Measurements from ENCODE around the gene CALD1.
"Not testable (repeated sequence)": the region's sequence is repeated elsewhere in the genome, so short reads cannot be mapped to it uniquely, and the experiment has no call there.

The CALD1 gene

GRCh38 chr7:134940729-134941128 is 161.3 kb downstream of the CALD1 start:
- DNase-seq (ENCODE audit: low read depth, low spot score) = no peak
- H3K27ac ChIP-seq = peak overlapping the region; percentile 27

GRCh38 chr7:134941185-134941900 is 161.9 kb downstream of the CALD1 start:
- DNase-seq (ENCODE audit: low read depth, low spot score) = peak; percentile 73
- peak overlapping the region; percentile 27 for H3K27ac ChIP-seq

GRCh38 chr7:134941952-134942351 is 162.5 kb downstream of the CALD1 start:
- no peak overlapping the region for H3K27ac ChIP-seq
- no peak for DNase-seq (ENCODE audit: low read depth, low spot score)

GRCh38 chr7:134942690-134943466 is 163.4 kb downstream of the CALD1 start:
- H3K27ac ChIP-seq = no peak overlapping the region
- DNase-seq (ENCODE audit: low read depth, low spot score) = no peak

GRCh38 chr7:134943785-134944400 is 164.5 kb downstream of the CALD1 start:
- H3K27ac ChIP-seq = no peak overlapping the region
- no peak for DNase-seq (ENCODE audit: low read depth, low spot score)

- no peak for DNase-seq (ENCODE audit: low read depth, low spot score)
- H3K27ac ChIP-seq = no peak overlapping the region
Observed at GRCh38 chr7:134945691-134946090, 166.3 kb downstream of the CALD1 start.

GRCh38 chr7:134946260-134946659 is 166.8 kb downstream of the CALD1 start:
- no peak overlapping the region for H3K27ac ChIP-seq
- no peak for DNase-seq (ENCODE audit: low read depth, low spot score)

GRCh38 chr7:134947329-134947728 is 167.9 kb downstream of the CALD1 start:
- no peak overlapping the region for H3K27ac ChIP-seq
- DNase-seq (ENCODE audit: low read depth, low spot score) = no peak

- H3K27ac ChIP-seq = no peak overlapping the region
- no peak for DNase-seq (ENCODE audit: low read depth, low spot score)
Observed at GRCh38 chr7:134947831-134948230, 168.4 kb downstream of the CALD1 start.

- no peak for DNase-seq (ENCODE audit: low read depth, low spot score)
- peak overlapping the region; percentile 17 for H3K27ac ChIP-seq
Observed at GRCh38 chr7:134948246-134948645, 168.8 kb downstream of the CALD1 start.

GRCh38 chr7:134948736-134949135 is 169.3 kb downstream of the CALD1 start:
- no peak for DNase-seq (ENCODE audit: low read depth, low spot score)
- H3K27ac ChIP-seq = peak overlapping the region; percentile 17

GRCh38 chr7:134949171-134949570 is 169.7 kb downstream of the CALD1 start:
- H3K27ac ChIP-seq = peak overlapping the region; percentile 17

GRCh38 chr7:134954197-134955082 is 175.0 kb downstream of the CALD1 start:
- H3K27ac ChIP-seq = no peak overlapping the region
- DNase-seq (ENCODE audit: low read depth, low spot score) = no peak

More at GRCh38 chr7:134949171-134949570, 169.7 kb downstream of the CALD1 start:
- no peak for DNase-seq (ENCODE audit: low read depth, low spot score)

GRCh38 chr7:134957005-134957404 is 177.6 kb downstream of the CALD1 start:
- DNase-seq (ENCODE audit: low read depth, low spot score) = no peak
- no peak overlapping the region for H3K27ac ChIP-seq

GRCh38 chr7:134959810-134960209 is 180.4 kb downstream of the CALD1 start:
- no peak for DNase-seq (ENCODE audit: low read depth, low spot score)
- H3K27ac ChIP-seq = no peak overlapping the region

- no peak for DNase-seq (ENCODE audit: low read depth, low spot score)
- no peak overlapping the region for H3K27ac ChIP-seq
Observed at GRCh38 chr7:134962270-134962780, 182.9 kb downstream of the CALD1 start.

- DNase-seq (ENCODE audit: low read depth, low spot score) = no peak
- no peak overlapping the region for H3K27ac ChIP-seq
Observed at GRCh38 chr7:134963036-134963435, 183.6 kb downstream of the CALD1 start.

GRCh38 chr7:134966691-134967090 is 187.3 kb downstream of the CALD1 start:
- no peak for DNase-seq (ENCODE audit: low read depth, low spot score)
- no peak overlapping the region for H3K27ac ChIP-seq

- DNase-seq (ENCODE audit: low read depth, low spot score) = no peak
- no peak overlapping the region for H3K27ac ChIP-seq
Observed at GRCh38 chr7:134968110-134968509, 188.7 kb downstream of the CALD1 start.

- DNase-seq (ENCODE audit: low read depth, low spot score); H3K27ac ChIP-seq: not testable (repeated sequence)
Observed at GRCh38 chr7:134981645-134982044, 202.2 kb downstream of the CALD1 start.

Measured in epithelial cell of prostate (primary cell).